IMR-90 (cell line): ENCODE results near the gene BANF1.

Experiments used
- BHLHE40 ChIP-seq: fragments of 150-350 bp; IDR thresholded peaks from 2 replicates; pipeline ENCODE4 v1.6.1; 2016; ENCODE audit warnings: mild to moderate bottlenecking, low read depth, low read length
- POLR2A ChIP-seq: IDR thresholded peaks from 2 replicates; pipeline ENCODE4 v1.6.1; 2012; ENCODE audit warnings: mild to moderate bottlenecking, low read depth, low read length
- TF ChIP-seq, protein P1 (sequence below): fragments of 150-350 bp; IDR thresholded peaks from 2 replicates; pipeline ENCODE4 v1.6.1; 2017; ENCODE audit warnings: mild to moderate bottlenecking, antibody characterized with exemption, low read length, low read depth
- TF ChIP-seq, protein P2 (sequence below): conservative IDR thresholded peaks from 2 replicates; pipeline ENCODE4 v1.5.1; 2012; ENCODE audit warnings: mild to moderate bottlenecking, low read depth, low read length, improper control_type of control experiment

DNA sequence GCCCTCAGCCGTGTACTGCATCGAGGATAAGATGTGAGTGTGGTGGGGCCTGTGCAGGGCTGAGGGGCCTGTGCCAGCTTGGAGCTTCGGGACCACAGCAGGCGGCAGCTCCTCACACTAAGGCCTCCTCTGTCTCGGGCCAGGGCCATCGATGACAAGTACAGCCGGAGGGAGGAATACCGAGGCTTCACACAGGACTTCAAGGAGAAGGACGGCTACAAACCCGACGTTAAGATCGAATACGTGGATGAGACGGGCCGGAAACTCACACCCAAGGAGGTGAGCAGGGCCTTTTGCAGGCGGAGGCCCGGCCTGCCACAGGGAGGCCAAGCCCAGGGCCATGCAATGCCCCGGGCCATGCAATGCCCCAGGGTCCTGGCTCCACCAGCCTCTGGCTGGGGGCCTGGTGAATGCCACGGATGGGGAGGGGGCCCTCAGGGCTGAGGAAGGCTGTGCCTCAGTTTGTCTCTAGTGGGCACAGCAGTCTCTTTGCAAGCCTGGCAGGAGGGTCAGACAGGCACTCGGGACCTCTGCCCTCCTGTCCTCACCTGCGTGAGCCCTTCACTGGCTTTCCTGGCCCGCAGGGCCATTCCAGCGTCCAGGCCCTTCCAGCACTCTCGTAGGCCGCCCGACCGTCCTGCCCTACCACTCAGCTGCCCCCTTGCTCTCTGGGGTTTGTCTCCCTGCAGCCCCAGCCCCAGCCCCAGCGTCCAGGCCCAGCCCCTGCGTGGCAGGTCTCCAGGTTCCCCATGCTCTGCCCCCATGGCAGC lies 24.5 kb upstream of the BANF1 start:
- TF ChIP-seq, protein P1, sequence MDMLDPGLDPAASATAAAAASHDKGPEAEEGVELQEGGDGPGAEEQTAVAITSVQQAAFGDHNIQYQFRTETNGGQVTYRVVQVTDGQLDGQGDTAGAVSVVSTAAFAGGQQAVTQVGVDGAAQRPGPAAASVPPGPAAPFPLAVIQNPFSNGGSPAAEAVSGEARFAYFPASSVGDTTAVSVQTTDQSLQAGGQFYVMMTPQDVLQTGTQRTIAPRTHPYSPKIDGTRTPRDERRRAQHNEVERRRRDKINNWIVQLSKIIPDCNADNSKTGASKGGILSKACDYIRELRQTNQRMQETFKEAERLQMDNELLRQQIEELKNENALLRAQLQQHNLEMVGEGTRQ = no peak
- TF ChIP-seq POLR2A (no peak), BHLHE40 (no peak)
- TF ChIP-seq, protein P2, sequence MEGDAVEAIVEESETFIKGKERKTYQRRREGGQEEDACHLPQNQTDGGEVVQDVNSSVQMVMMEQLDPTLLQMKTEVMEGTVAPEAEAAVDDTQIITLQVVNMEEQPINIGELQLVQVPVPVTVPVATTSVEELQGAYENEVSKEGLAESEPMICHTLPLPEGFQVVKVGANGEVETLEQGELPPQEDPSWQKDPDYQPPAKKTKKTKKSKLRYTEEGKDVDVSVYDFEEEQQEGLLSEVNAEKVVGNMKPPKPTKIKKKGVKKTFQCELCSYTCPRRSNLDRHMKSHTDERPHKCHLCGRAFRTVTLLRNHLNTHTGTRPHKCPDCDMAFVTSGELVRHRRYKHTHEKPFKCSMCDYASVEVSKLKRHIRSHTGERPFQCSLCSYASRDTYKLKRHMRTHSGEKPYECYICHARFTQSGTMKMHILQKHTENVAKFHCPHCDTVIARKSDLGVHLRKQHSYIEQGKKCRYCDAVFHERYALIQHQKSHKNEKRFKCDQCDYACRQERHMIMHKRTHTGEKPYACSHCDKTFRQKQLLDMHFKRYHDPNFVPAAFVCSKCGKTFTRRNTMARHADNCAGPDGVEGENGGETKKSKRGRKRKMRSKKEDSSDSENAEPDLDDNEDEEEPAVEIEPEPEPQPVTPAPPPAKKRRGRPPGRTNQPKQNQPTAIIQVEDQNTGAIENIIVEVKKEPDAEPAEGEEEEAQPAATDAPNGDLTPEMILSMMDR = no peak
